Measurements from ENCODE around the gene CYP1A1.
A peak's percentile ranks its signal among the peaks of the same experiment; 100 is the strongest.
"Not testable (repeated sequence)": the region's sequence is repeated elsewhere in the genome, so short reads cannot be mapped to it uniquely, and the experiment has no call there.

The CYP1A1 gene

GRCh38 chr15:74733269-74733668 lies 7.9 kb upstream of the CYP1A1 start:
- no peak for FAIRE-seq

- no peak for FAIRE-seq
Observed at GRCh38 chr15:74732846-74733245, 7.5 kb upstream of the CYP1A1 start.

GRCh38 chr15:74730619-74731316 lies 5.4 kb upstream of the CYP1A1 start:
- no peak for FAIRE-seq

- FAIRE-seq: not testable (repeated sequence)
Observed at GRCh38 chr15:74729372-74729771, 4.0 kb upstream of the CYP1A1 start.

GRCh38 chr15:74728699-74729098 lies 3.4 kb upstream of the CYP1A1 start:
- not testable (repeated sequence) for FAIRE-seq

- no peak for FAIRE-seq
Observed at GRCh38 chr15:74727727-74728126, 2.4 kb upstream of the CYP1A1 start.

GRCh38 chr15:74726774-74727164 lies 1.4 kb upstream of the CYP1A1 start:
- no peak for FAIRE-seq

GRCh38 chr15:74725845-74726773 lies 781 bp upstream of the CYP1A1 start:
- no peak for FAIRE-seq

GRCh38 chr15:74724570-74725224 lies 631 bp downstream of the CYP1A1 start:
- FAIRE-seq: no peak

GRCh38 chr15:74723754-74724334 lies 1.5 kb downstream of the CYP1A1 start:
- peak; percentile 62 for FAIRE-seq

GRCh38 chr15:74723187-74723586 lies 2.1 kb downstream of the CYP1A1 start:
- no peak for FAIRE-seq

- FAIRE-seq: no peak
Observed at GRCh38 chr15:74722591-74722990, 2.7 kb downstream of the CYP1A1 start.

GRCh38 chr15:74716651-74717050 lies 8.7 kb downstream of the CYP1A1 start:
- FAIRE-seq: no peak

GRCh38 chr15:74712311-74712710 lies 13.0 kb downstream of the CYP1A1 start:
- no peak for FAIRE-seq

- FAIRE-seq: no peak
Observed at GRCh38 chr15:74710319-74711094, 14.8 kb downstream of the CYP1A1 start.

GRCh38 chr15:74709892-74710291 lies 15.4 kb downstream of the CYP1A1 start:
- FAIRE-seq: no peak

GRCh38 chr15:74709011-74709410 lies 16.3 kb downstream of the CYP1A1 start:
- FAIRE-seq: no peak

GRCh38 chr15:74696808-74697207 lies 28.5 kb downstream of the CYP1A1 start:
- no peak for FAIRE-seq

- no peak for FAIRE-seq
Observed at GRCh38 chr15:74696398-74696729, 29.0 kb downstream of the CYP1A1 start.

GRCh38 chr15:74695597-74696397 lies 29.5 kb downstream of the CYP1A1 start, which contains the start of gene EDC3:
TSS of gene EDC3 (minus strand) at chr15:74696024. CDS start at chr15:74675124, 20,900 bp downstream.
- FAIRE-seq: no peak

- no peak for FAIRE-seq
Observed at GRCh38 chr15:74692327-74692726, 33.0 kb downstream of the CYP1A1 start.

All from TTC549 (cell line).